COLO829 (cell line): ENCODE data around the gene HEYL.

Source experiments
- DNase-seq: peaks from one replicate; pipeline ENCODE4 v3.0.0; 2012; ENCODE audit warnings: low spot score

Gene HEYL

GRCh38 chr1:39666772-39667171 is 27.3 kb upstream of the HEYL start:
- DNase-seq, result no peak

GRCh38 chr1:39663559-39663958 is 24.1 kb upstream of the HEYL start:
- DNase-seq, result no peak

GRCh38 chr1:39662861-39663260 is 23.4 kb upstream of the HEYL start:
- no peak for DNase-seq

- DNase-seq, result no peak
Observed at GRCh38 chr1:39659538-39659937, 20.1 kb upstream of the HEYL start.

GRCh38 chr1:39659110-39659509 is 19.7 kb upstream of the HEYL start:
- DNase-seq, result no peak

GRCh38 chr1:39657923-39658485 is 18.6 kb upstream of the HEYL start:
- DNase-seq, result peak; percentile 60

GRCh38 chr1:39657402-39657801 is 18.0 kb upstream of the HEYL start:
- no peak for DNase-seq

- no peak for DNase-seq
Observed at GRCh38 chr1:39656391-39656790, 16.9 kb upstream of the HEYL start.

GRCh38 chr1:39655578-39656268 is 16.3 kb upstream of the HEYL start:
- no peak for DNase-seq

- no peak for DNase-seq
Observed at GRCh38 chr1:39654291-39654690, 14.8 kb upstream of the HEYL start.

- peak; percentile 57 for DNase-seq
Observed at GRCh38 chr1:39653546-39654031, 14.1 kb upstream of the HEYL start.

GRCh38 chr1:39652554-39652953 is 13.1 kb upstream of the HEYL start:
- no peak for DNase-seq

- DNase-seq, result no peak
Observed at GRCh38 chr1:39652105-39652504, 12.7 kb upstream of the HEYL start.

GRCh38 chr1:39650431-39650830 is 11.0 kb upstream of the HEYL start:
- no peak for DNase-seq

- DNase-seq, result no peak
Observed at GRCh38 chr1:39649636-39650185, 10.3 kb upstream of the HEYL start.

- DNase-seq, result no peak
Observed at GRCh38 chr1:39648496-39648895, 9.1 kb upstream of the HEYL start.

GRCh38 chr1:39647247-39647646 is 7.8 kb upstream of the HEYL start:
- DNase-seq, result no peak

- no peak for DNase-seq
Observed at GRCh38 chr1:39646232-39647081, 7.0 kb upstream of the HEYL start.

GRCh38 chr1:39645411-39646043 is 6.1 kb upstream of the HEYL start:
- no peak for DNase-seq

- DNase-seq, result no peak
Observed at GRCh38 chr1:39643705-39644104, 4.3 kb upstream of the HEYL start.

GRCh38 chr1:39642796-39643195 is 3.4 kb upstream of the HEYL start:
- no peak for DNase-seq

GRCh38 chr1:39640861-39641260 is 1.4 kb upstream of the HEYL start:
- DNase-seq, result no peak
